KBM-7 (cell line): Measurements from ENCODE around the gene PSME3IP1.

Experiments
- DNase-seq: peaks from one replicate; pipeline ENCODE4 v3.0.0-alpha.2; 2015
- in situ Hi-C: fragments of 300-500 bp; cut with MboI; formaldehyde crosslinking; loops from 2 replicates; pipeline ENCODE4 v1.14.3; 2020; ENCODE audit warnings: low sequenced_read_pairs, low pct_unique_long_range_greater_than_20kb, mixed read lengths

The PSME3IP1 gene

GRCh38 chr16:57185945-57186871 is at the start of gene PSME3IP1, which contains the start of gene RSPRY1:
Gene PSME3IP1, minus strand, starts transcription at chr16:57186039. Its CDS starts 12,185 bp downstream, at chr16:57173854.
Gene RSPRY1, plus strand, starts transcription at chr16:57186329. Its CDS starts 18,330 bp downstream, at chr16:57204659.
- DNase-seq: peak; percentile 99
- in situ Hi-C loops: no loop called here

GRCh38 chr16:57235128-57236021 is 49.5 kb upstream of the PSME3IP1 start:
- DNase-seq: peak; percentile 69
- in situ Hi-C loops: no loop called here

DNA sequence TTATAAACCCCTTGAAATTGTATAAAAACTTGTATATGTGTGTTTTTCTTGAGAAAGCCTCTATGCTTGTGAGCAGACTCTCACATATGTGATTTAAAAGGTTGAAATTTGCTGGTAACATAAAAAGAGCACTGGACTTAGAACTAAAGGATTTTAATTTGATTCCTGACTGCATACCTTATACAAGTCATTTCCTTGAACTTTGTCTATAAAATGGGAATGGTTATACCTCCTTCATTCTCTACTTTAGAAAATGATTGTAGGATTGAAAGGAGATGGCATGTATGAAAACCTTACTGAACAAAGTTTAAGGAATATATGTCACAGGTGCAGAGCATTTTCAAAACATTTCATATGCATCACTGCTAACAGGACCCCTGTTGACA is 48.9 kb upstream of the PSME3IP1 start:
- DNase-seq: no peak
- in situ Hi-C loops: no loop called here

GRCh38 chr16:57233944-57234706 is 48.3 kb upstream of the PSME3IP1 start:
- in situ Hi-C loops: no loop called here
- no peak for DNase-seq

GRCh38 chr16:57231821-57232350 is 46.0 kb upstream of the PSME3IP1 start:
- in situ Hi-C loops: no loop called here
- DNase-seq: no peak

DNA sequence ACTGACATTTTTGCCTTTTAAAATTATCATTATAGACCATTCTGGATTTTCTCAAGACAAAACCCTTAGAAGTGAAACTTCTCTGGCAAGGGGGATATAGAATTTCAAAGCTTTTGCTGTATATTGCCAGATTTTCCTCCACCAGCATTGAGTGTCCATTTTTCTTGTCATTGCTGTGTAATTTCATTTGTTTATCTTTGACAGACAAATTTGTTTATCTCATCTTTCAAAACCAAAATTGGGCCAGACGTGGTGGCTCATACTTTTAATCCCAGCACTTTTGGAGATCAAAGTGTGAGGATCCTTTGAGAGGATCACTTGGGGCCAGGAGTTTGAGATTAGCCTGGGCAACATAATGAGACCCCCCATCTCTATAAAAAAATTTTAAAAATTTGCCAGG is 43.2 kb upstream of the PSME3IP1 start:
- in situ Hi-C loops: no loop called here
- no peak for DNase-seq

DNA sequence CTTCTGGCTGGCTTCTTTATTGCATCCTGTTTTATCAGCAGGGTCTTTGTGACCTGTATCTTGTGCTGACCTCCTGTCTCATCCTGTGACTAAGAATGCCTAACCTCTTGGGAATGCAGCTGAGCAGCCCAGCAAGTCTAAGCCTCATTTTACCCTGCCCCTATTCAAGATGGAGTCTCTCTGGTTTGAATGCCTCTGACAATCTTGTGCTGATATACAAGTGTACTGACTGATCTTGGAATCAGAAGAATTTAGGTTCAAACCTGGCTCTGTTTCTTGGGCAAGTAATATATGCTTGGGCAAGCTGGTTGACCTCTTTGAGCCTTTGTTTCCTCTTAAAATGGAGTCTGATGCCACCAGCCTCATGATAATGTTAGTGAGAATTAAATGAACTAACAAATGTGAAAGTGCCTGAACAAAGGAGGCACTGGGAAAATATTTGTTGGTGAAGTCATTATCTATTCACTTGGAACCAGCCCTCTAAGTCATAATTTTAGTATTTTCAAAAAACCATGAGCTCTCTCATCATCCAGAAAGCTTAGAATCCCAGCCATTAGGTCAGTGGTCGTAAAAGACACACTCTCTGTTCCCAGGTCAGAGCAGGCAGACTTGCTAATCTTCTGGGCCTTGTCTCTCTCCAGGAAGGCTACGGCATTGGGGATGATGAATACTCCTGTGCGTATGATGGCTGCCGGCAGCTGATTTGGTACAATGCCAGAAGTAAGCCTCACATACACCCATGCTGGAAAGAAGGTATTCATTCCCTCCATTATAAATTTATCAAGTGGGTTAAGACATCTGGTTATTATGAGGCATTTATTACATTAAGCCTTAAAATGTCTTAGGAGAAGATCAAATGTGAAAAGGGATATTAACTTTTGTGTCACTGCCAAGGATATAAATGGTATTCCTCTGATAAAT is 41.1 kb upstream of the PSME3IP1 start:
- DNase-seq: no peak
- in situ Hi-C loops: no loop called here

- in situ Hi-C loops: no loop called here
- DNase-seq: no peak
Measured at GRCh38 chr16:57225978-57226377, 40.1 kb upstream of the PSME3IP1 start.

DNA sequence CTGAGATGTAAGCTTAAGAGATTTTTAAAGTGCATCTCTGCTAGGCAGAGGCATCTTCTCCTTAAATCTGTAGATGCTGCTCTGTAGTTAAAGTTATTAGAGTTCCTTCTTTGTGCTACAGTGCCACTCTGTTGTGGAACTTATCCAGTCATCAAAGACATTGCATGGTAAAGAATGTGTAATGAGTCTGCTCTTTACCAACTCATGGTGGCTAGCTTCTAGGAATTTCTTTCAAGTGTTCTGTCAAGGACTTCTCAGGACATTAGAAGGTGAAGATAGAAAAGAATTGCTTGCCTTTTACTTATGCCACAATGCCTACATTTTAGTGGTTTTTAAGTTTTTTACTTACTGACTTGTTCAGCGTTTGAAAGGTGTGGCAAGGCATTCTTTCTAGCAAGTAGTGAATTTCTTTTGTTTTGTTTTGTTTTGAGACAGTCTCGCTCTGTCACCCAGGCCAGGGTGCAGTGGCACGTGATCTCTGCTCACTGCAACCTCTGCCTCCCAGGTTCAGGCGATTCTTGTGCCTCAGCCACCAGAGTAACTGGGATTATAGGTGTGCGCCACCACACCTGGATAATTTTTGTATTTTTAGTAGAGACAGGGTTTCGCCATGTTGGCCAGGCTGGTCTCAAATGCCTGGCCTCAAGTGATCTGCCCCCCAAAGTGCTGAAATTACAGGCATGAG is 39.0 kb upstream of the PSME3IP1 start:
- DNase-seq: no peak
- in situ Hi-C loops: no loop called here

DNA sequence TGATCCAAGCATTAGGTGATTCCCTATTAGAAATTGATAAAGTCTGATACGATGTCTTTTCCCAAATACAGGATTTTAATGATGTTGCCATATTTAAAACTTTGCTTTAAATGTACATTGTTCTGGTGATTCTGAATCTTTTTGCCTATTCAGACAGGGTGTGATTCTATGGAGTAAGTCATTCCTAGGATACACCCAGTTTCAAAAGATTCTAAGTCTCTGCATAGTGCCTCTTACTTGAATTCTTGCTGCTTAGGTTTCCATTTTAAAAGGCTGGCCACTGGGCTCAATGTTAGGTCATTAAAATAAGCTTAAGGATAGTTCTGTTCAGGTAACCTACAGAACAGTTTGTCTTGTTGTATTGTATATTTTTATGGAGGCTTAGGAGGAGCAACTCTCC is 37.2 kb upstream of the PSME3IP1 start:
- no peak for DNase-seq
- in situ Hi-C loops: no loop called here

DNA sequence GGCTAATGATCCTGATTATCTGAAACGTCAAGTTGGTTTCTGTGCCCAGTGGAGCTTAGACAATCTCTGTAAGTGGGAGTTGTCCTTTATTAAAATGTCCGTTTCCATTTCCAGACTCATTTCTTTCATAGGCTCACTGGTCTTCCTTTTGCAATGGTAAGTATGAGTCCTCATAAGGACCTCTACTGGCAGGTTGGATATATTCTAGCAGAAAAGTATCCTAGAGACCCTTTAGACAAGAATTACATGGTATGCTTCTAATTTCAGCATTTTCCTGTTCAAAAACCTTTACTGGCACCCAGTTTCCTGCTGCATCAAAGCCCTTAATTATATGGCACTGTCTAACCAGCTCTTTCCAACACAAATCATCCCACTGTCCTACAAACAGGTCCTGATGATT is 31.1 kb upstream of the PSME3IP1 start:
- in situ Hi-C loops: no loop called here
- no peak for DNase-seq

DNA sequence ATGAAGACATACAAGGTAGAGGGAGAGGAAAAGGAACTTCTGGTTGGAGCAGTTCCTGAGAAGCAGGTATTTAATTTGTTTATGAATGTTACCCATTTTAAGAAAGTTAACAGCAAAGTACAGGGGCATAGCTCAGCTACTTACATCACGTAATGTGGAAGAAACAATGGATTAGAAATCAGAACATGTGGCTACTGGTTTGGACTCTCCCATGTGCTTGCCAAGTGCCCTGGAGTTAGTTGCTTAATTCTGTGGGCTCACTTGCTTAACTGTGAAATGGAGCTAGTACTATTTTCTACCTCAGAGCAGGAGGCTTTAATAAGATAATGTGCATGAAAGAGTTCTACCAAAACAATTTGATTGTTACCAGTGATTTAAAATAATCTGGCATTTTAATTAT is 27.6 kb upstream of the PSME3IP1 start:
- no peak for DNase-seq

DNA sequence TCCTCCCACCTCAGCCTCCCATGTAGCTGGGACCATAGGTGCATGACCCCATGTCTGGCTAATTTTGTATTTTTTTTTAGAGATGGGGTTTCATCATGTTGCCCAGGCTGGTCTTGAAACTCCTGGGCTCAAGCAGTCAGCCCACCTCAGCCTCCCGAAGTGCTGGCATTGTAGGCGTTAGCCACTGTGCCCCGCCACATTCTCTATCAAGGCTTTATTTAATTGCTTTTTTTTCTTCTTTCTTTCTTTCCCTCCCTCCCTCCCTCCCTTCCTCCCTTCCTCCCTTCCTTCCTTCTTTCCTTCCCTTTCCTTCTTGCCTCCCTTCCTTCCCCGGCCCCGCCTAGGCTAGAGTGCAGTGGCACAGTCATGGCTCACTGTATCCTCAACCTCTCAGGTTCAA is 23.9 kb upstream of the PSME3IP1 start:
- in situ Hi-C loops: no loop called here
- no peak for DNase-seq

More for the DNA sequence above, 27.6 kb upstream of the PSME3IP1 start:
- in situ Hi-C loops: no loop called here

GRCh38 chr16:57208926-57209325 is 23.1 kb upstream of the PSME3IP1 start:
- DNase-seq: no peak
- in situ Hi-C loops: no loop called here

DNA sequence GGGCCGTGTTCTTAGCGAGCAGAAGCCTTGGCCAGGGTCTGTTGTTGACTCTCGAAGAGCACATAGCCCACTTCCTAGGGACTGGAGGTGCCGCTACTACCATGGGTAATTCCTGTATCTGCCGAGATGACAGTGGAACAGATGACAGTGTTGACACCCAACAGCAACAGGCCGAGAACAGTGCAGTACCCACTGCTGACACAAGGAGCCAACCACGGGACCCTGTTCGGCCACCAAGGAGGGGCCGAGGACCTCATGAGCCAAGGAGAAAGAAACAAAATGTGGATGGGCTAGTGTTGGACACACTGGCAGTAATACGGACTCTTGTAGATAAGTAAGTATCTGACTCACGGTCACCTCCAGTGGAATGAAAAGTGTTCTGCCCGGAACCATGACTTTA is 18.8 kb upstream of the PSME3IP1 start:
- in situ Hi-C loops: no loop called here
- DNase-seq: no peak

- in situ Hi-C loops: no loop called here
- DNase-seq: no peak
Measured at GRCh38 chr16:57203451-57203850, 17.6 kb upstream of the PSME3IP1 start.

DNA sequence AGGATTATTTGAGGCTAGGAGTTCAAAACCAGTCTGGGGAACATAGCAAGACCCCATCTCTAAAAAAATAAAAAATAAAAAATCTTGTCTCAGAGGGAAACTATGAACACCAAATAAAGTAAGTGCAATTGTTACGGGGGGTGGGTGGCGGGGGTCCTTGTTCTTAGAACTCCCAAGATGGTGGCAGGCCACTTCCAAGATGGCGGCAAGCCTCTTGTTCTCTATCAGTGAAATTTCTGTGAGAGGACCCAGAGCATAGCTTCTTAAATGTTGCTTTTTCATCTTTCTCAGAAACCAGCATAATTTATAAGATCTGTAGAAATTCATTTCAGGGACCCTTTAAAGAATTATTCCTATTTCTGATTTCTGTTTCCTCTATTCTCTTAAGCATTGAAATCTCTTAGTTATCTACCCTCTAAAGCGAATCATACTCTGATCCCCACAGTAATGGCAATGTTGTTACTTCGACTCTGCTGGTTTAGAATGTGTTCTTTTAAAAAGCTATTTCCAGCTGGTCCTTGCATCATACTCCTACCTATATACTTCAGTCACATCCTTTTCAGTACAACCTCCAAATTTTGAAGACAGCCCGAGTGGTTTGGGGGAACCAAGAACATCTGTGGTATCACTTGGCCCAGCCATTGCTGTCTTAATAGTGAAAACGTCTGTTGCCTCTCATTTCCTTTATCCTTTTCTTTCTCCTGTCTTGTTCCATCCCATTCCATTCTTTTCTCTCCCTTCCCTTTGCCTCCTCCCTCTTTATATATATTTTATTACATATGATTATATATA is 16.5 kb upstream of the PSME3IP1 start:
- in situ Hi-C loops: no loop called here
- no peak for DNase-seq
